Loucy (cell line): ENCODE data around the gene RUNDC3A.

Experiments
- H2AFZ ChIP-seq: fragments of 200-600 bp; sonication (generic); 2 replicates; pipeline ENCODE4 v1.6.0; 2016; ENCODE audit warnings: antibody characterized with exemption, mild to moderate bottlenecking, low read length, moderate library complexity
- H3F3A ChIP-seq: fragments of 200-600 bp; 2 replicates; pipeline ENCODE4 v1.6.0; 2016; ENCODE audit warnings: antibody characterized with exemption, low read depth, mild to moderate bottlenecking
- H3K27me3 ChIP-seq: fragments of 200-600 bp; sonication (generic); 2 replicates; pipeline ENCODE4 v1.6.1; 2014; ENCODE audit warnings: low read length, mild to moderate bottlenecking; ENCODE audit not compliant: insufficient read depth, poor library complexity, severe bottlenecking
- H3K36me3 ChIP-seq: fragments of 200-600 bp; sonication (generic); 2 replicates; pipeline ENCODE4 v1.6.1; 2016; ENCODE audit warnings: low read length; ENCODE audit not compliant: insufficient read depth
- H3K4me1 ChIP-seq: fragments of 200-600 bp; sonication (generic); 2 replicates; pipeline ENCODE4 v1.5.1; 2014; ENCODE audit warnings: low read length, mild to moderate bottlenecking; ENCODE audit not compliant: insufficient read depth, poor library complexity, severe bottlenecking
- H3K4me2 ChIP-seq: fragments of 200-600 bp; sonication (generic); 2 replicates; pipeline ENCODE4 v1.6.0; 2014; ENCODE audit warnings: antibody characterized with exemption, low read length, low read depth, mild to moderate bottlenecking; ENCODE audit not compliant: poor library complexity, severe bottlenecking
- H3K4me3 ChIP-seq: fragments of 200-600 bp; sonication (generic); 2 replicates; pipeline ENCODE4 v1.5.1; 2014; ENCODE audit warnings: low read length, mild to moderate bottlenecking, mixed read lengths; ENCODE audit not compliant: poor library complexity, severe bottlenecking
- H3K79me2 ChIP-seq: fragments of 200-600 bp; sonication (generic); 2 replicates; pipeline ENCODE4 v1.6.1; 2014; ENCODE audit warnings: low read length; ENCODE audit not compliant: insufficient read depth
- H3K9ac ChIP-seq: fragments of 200-600 bp; sonication (generic); 2 replicates; pipeline ENCODE4 v1.6.0; 2014; ENCODE audit warnings: mild to moderate bottlenecking, low read depth, low read length, moderate library complexity; ENCODE audit not compliant: poor library complexity, severe bottlenecking
- H3K9me2 ChIP-seq: fragments of 200-600 bp; sonication (generic); replicated peaks from 2 replicates; pipeline ENCODE4 v1.6.1; 2016; ENCODE audit warnings: low read depth, low read length, mixed read lengths
- H3K9me3 ChIP-seq: fragments of 200-600 bp; sonication (generic); 2 replicates; pipeline ENCODE4 v1.6.1; 2014; ENCODE audit warnings: mild to moderate bottlenecking, antibody characterized with exemption, low read length, low read depth; ENCODE audit not compliant: insufficient read depth
- H4K20me1 ChIP-seq: fragments of 200-600 bp; sonication (generic); 2 replicates; pipeline ENCODE4 v1.6.0; 2014; ENCODE audit warnings: antibody characterized with exemption, low read length, mild to moderate bottlenecking; ENCODE audit not compliant: insufficient read depth, poor library complexity, severe bottlenecking
- CTCF ChIP-seq: fragments of 200-600 bp; sonication (generic); conservative IDR thresholded peaks from 2 replicates; pipeline ENCODE4 v1.5.1; 2014; ENCODE audit warnings: mild to moderate bottlenecking, antibody characterized with exemption, low read length
- EZH2phosphoT487 ChIP-seq: fragments of 200-600 bp; IDR thresholded peaks from 2 replicates; pipeline ENCODE4 v1.6.1; 2018; ENCODE audit warnings: antibody characterized with exemption, mild to moderate bottlenecking, moderate library complexity, borderline replicate concordance

The RUNDC3A gene

DNA sequence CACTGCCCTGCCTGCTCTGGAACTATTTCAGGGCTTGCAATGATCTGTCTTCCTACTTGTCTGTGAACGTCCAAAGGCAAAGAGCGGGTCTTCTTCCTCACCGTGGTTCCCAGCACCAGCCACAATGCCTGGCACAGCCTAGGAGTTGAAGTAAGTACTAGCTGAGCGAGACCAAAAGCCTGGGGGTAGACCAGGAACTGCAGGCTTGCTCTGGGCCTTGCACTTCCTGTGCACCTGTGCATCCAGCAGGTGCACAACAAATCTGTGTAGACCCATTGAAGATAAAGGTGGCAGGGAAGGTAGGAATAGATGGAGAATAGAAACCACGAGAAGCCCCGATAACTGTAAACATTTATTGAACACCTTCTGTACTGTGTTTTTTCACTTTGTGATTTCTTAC is 50.6 kb downstream of the RUNDC3A start:
- H3K9me3 ChIP-seq: no peaks in the 10 kb centered on the region
- H3F3A ChIP-seq: no peaks in the 10 kb centered on the region
- H2AFZ ChIP-seq: no peak overlapping the region
- H3K4me2 ChIP-seq: no peak overlapping the region
- H3K4me1 ChIP-seq: peaks cover 10% of the 10 kb centered on the region
- H3K79me2 ChIP-seq: peaks cover 4% of the 10 kb centered on the region; the same call in 1 of the 2 replicates
- H3K36me3 ChIP-seq: no peaks in the 10 kb centered on the region
- no peaks in the 10 kb centered on the region for H4K20me1 ChIP-seq
- no peak overlapping the region for H3K9ac ChIP-seq
- H3K9me2 ChIP-seq: no peaks in the 10 kb centered on the region
- H3K27me3 ChIP-seq: no peaks in the 10 kb centered on the region
- TF ChIP-seq CTCF: no peak
- no peak overlapping the region for H3K4me3 ChIP-seq

DNA sequence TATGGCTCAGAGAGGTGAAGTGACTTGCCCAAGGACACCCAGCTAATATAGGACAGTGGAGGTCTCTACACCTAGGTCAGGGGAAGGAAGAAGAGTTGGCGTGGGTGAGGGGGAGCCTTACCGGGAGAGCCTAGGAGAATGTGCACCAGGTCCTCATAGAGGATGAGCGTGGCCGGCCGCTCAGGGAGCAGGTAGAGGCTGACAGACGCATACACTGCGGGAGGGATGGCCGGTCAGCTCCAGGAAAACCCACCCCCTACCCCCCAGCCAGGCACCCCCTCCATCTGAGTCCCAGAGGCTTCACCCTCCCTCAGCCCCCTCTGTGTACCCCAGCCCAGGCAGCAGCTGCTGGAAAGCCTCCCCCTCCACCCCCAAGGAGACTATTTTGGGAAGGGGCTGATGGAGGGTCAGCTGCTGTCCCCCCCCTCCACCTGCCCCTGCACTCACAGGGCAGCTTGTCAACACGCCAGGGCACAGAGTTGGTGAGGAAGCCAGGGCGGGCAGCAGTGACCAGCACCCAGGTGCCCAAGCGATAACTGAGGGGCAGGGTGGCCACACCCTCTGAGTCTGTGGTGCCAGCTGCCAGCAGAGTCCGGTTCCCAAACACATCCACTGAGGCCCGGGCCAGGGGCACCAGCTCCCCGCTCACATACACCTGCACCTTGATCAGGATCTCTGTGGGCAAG is 51.2 kb downstream of the RUNDC3A start:
- TF ChIP-seq CTCF (no peak), EZH2phosphoT487 (no peak)
- no peak overlapping the region for H2AFZ ChIP-seq
- H3K79me2 ChIP-seq: peaks cover 4% of the 10 kb centered on the region; the same call in 1 of the 2 replicates
- no peaks in the 10 kb centered on the region for H3K9me3 ChIP-seq
- peaks cover 10% of the 10 kb centered on the region for H3K4me1 ChIP-seq
- H3K27me3 ChIP-seq: no peaks in the 10 kb centered on the region
- no peaks in the 10 kb centered on the region for H4K20me1 ChIP-seq
- no peaks in the 10 kb centered on the region for H3F3A ChIP-seq
- H3K9me2 ChIP-seq: no peaks in the 10 kb centered on the region
- no peak overlapping the region for H3K4me2 ChIP-seq
- H3K4me3 ChIP-seq: no peak overlapping the region
- no peak overlapping the region for H3K9ac ChIP-seq
- H3K36me3 ChIP-seq: no peaks in the 10 kb centered on the region

GRCh38 chr17:44360144-44360533 is 51.7 kb downstream of the RUNDC3A start:
- no peaks in the 10 kb centered on the region for H3K9me2 ChIP-seq
- H3K9me3 ChIP-seq: no peaks in the 10 kb centered on the region
- TF ChIP-seq CTCF (no peak), EZH2phosphoT487 (no peak)
- H3F3A ChIP-seq: no peaks in the 10 kb centered on the region
- H3K4me3 ChIP-seq: no peak overlapping the region
- H3K9ac ChIP-seq: no peak overlapping the region
- H3K4me1 ChIP-seq: peaks cover 10% of the 10 kb centered on the region
- no peaks in the 10 kb centered on the region for H3K27me3 ChIP-seq
- H3K4me2 ChIP-seq: no peak overlapping the region
- H3K36me3 ChIP-seq: no peaks in the 10 kb centered on the region
- H4K20me1 ChIP-seq: no peaks in the 10 kb centered on the region
- no peak overlapping the region for H2AFZ ChIP-seq
- peaks cover 4% of the 10 kb centered on the region; the same call in 1 of the 2 replicates for H3K79me2 ChIP-seq
